H1 (cell line): ENCODE measurements around the gene OSBPL5. TPM values are rescaled to one million over a fixed set of nuclear protein-coding genes. Genes with fewer than 3 reads are reported as not detected.

Experiments
- CHD7 ChIP-seq: fragments of 300-600 bp; sonication (generic); IDR thresholded peaks from 2 replicates; pipeline ENCODE4 v1.7.1; 2012; ENCODE audit warnings: low read length, moderate library complexity, mild to moderate bottlenecking, inconsistent platforms; ENCODE audit not compliant: insufficient replicate concordance
- POLR2AphosphoS5 ChIP-seq: IDR thresholded peaks from 2 replicates; pipeline ENCODE4 v1.6.1; 2011; ENCODE audit warnings: low read depth, low read length
- polyA plus RNA-seq, 7 experiments: library from polyadenylated mRNA; depleted of rRNA in 3 of 7; stranded (reverse) in 5 of 7; unstranded in 2 of 7; fragments of >200 nt in 5 of 7; fragments of 200-250 nt in 2 of 7; gene quantifications; 1 replicate in 5 of 7; 2 replicates in 1 of 7; 4 replicates in 1 of 7; pipeline versions ENCODE4 v1.2.1 to v1.2.3, GENCODE V29; 2011 to 2013; ENCODE audit warnings: missing spikeins in 2 of 7, mixed read lengths in 2 of 7
- total RNA-seq: library from RNA; stranded (reverse); fragmentation: NEBNext Ultra II Directional; extraction: Animal tissue kit (Norgen Biotek cat#: 25700); gene quantifications from 2 replicates; pipeline ENCODE4 v1.2.1, GENCODE V29; 2021

The OSBPL5 gene
- total and polyA plus RNA-seq, 2 of the 8 experiments (the other 6 are each of a cell fraction or from before 2014, with no cell fraction given): 3.4 to 9.9 TPM

- TF ChIP-seq CHD7 (no peak), POLR2AphosphoS5 (no peak)
These were observed 80.1 kb downstream of the OSBPL5 start (continued) for GRCh38 chr11:3085052-3085451.
